IPS DF 6.9 (cell line): ENCODE results near the gene NEMP2.
A peak's percentile ranks its signal among the peaks of the same experiment; 100 is the strongest.

Experiments
- DNase-seq: peaks from one replicate; pipeline ENCODE4 v3.0.0-alpha.2; 2013; ENCODE audit warnings: low read depth, low spot score
- H3K27ac ChIP-seq: one replicate; pipeline ENCODE4 v1.5.1; 2013; ENCODE audit warnings: low read length, control low read depth
- H3K27me3 ChIP-seq: 2 replicates; pipeline ENCODE4 v1.6.1; 2013; ENCODE audit warnings: mild to moderate bottlenecking, low read length; ENCODE audit not compliant: control insufficient read depth, insufficient read depth
- H3K36me3 ChIP-seq: 2 replicates; pipeline ENCODE4 v1.6.1; 2013; ENCODE audit warnings: low read length; ENCODE audit not compliant: control insufficient read depth, insufficient read depth
- H3K4me1 ChIP-seq: 2 replicates; pipeline ENCODE4 v1.6.1; 2013; ENCODE audit warnings: low read length; ENCODE audit not compliant: control insufficient read depth, insufficient read depth
- H3K4me3 ChIP-seq: 2 replicates; pipeline ENCODE4 v1.5.1; 2013; ENCODE audit warnings: mild to moderate bottlenecking, low read length
- H3K9me3 ChIP-seq: 2 replicates; pipeline ENCODE4 v1.6.1; 2013; ENCODE audit warnings: low read length, inconsistent platforms; ENCODE audit not compliant: control insufficient read depth, insufficient read depth
- WGBS: extraction: QIAGEN DNeasy Blood & Tissue Kit; methylation state at CpG from one replicate; pipeline ENCODE4 v1.1.7; 2013; ENCODE audit warnings: mixed read lengths, missing lambda C conversion rate; ENCODE audit not compliant: insufficient read length, insufficient coverage; 5-methylcytosine and 5-hydroxymethylcytosine counted together

NEMP2 gene

GRCh38 chr2:190534310-190535120 lies at the start of gene NEMP2:
TSS of gene NEMP2 (minus strand) at chr2:190534722. CDS start at chr2:190534655, 67 bp downstream.
- H3K36me3 ChIP-seq: no peaks in the 10 kb centered on the region
- peak; percentile 52 for DNase-seq
- H3K9me3 ChIP-seq: no peaks in the 10 kb centered on the region
- no peaks in the 10 kb centered on the region for H3K27me3 ChIP-seq
- 0 out of 2 replicates have a peak, but pooled peaks cover 1% of the 10 kb centered on the region for H3K4me1 ChIP-seq
- WGBS: no CpG with 5 or more reads among the region's 92 CpGs
- peak within 1 kb of the TSS; percentile 45; the same call in 1 of the 2 replicates for H3K4me3 ChIP-seq
- H3K27ac ChIP-seq: no peak within 1 kb of the TSS

GRCh38 chr2:190583507-190584337 lies 49.2 kb upstream of the NEMP2 start:
- Histone ChIP-seq H3K27me3 (no peaks in the 10 kb centered on the region), H3K27ac (no peak overlapping the region), H3K4me1 (no peaks in the 10 kb centered on the region), H3K9me3 (no peaks in the 10 kb centered on the region), H3K36me3 (no peaks in the 10 kb centered on the region), H3K4me3 (no peak overlapping the region)
- no peak for DNase-seq
- no CpG with 5 or more reads among the region's 4 CpGs for WGBS

GRCh38 chr2:190582736-190583506 lies 48.4 kb upstream of the NEMP2 start:
- H3K27me3 ChIP-seq: no peaks in the 10 kb centered on the region
- no peaks in the 10 kb centered on the region for H3K36me3 ChIP-seq
- WGBS: no CpG with 5 or more reads among the region's 6 CpGs
- no peak for DNase-seq
- no peaks in the 10 kb centered on the region for H3K9me3 ChIP-seq
- no peaks in the 10 kb centered on the region for H3K4me1 ChIP-seq
- H3K27ac ChIP-seq: no peak overlapping the region
- H3K4me3 ChIP-seq: no peak overlapping the region

GRCh38 chr2:190582019-190582418 lies 47.5 kb upstream of the NEMP2 start:
- WGBS: no CpG with 5 or more reads among the region's 3 CpGs
- Histone ChIP-seq H3K9me3 (no peaks in the 10 kb centered on the region), H3K27me3 (no peaks in the 10 kb centered on the region), H3K4me3 (no peak overlapping the region), H3K36me3 (no peaks in the 10 kb centered on the region), H3K4me1 (no peaks in the 10 kb centered on the region), H3K27ac (no peak overlapping the region)
- no peak for DNase-seq

GRCh38 chr2:190579915-190580846 lies 45.7 kb upstream of the NEMP2 start:
- H3K27ac ChIP-seq: no peak overlapping the region
- H3K4me1 ChIP-seq: no peaks in the 10 kb centered on the region
- DNase-seq: no peak
- no peaks in the 10 kb centered on the region for H3K9me3 ChIP-seq
- no peaks in the 10 kb centered on the region for H3K36me3 ChIP-seq
- no peak overlapping the region for H3K4me3 ChIP-seq
- H3K27me3 ChIP-seq: no peaks in the 10 kb centered on the region
- no CpG with 5 or more reads among the region's 7 CpGs for WGBS

GRCh38 chr2:190579058-190579410 lies 44.5 kb upstream of the NEMP2 start:
- no peaks in the 10 kb centered on the region for H3K4me1 ChIP-seq
- WGBS: no CpG with 5 or more reads among the region's 2 CpGs

GRCh38 chr2:190578158-190579057 lies 43.9 kb upstream of the NEMP2 start:
- Histone ChIP-seq H3K27me3 (no peaks in the 10 kb centered on the region), H3K27ac (no peak overlapping the region), H3K4me1 (no peaks in the 10 kb centered on the region), H3K4me3 (no peak overlapping the region), H3K36me3 (no peaks in the 10 kb centered on the region), H3K9me3 (no peaks in the 10 kb centered on the region)
- WGBS: 100% methylated on average over 3 of the region's 6 CpGs
- no peak for DNase-seq

More at GRCh38 chr2:190579058-190579410, 44.5 kb upstream of the NEMP2 start:
- no peak overlapping the region for H3K4me3 ChIP-seq
- H3K27me3 ChIP-seq: no peaks in the 10 kb centered on the region
- H3K27ac ChIP-seq: no peak overlapping the region
- no peaks in the 10 kb centered on the region for H3K36me3 ChIP-seq
- no peak for DNase-seq
- no peaks in the 10 kb centered on the region for H3K9me3 ChIP-seq

GRCh38 chr2:190576573-190576972 lies 42.1 kb upstream of the NEMP2 start:
- no peak overlapping the region for H3K27ac ChIP-seq
- no peaks in the 10 kb centered on the region for H3K9me3 ChIP-seq
- H3K27me3 ChIP-seq: no peaks in the 10 kb centered on the region
- no peak for DNase-seq
- WGBS: no CpG with 5 or more reads among the region's 6 CpGs
- H3K4me1 ChIP-seq: no peaks in the 10 kb centered on the region
- H3K36me3 ChIP-seq: no peaks in the 10 kb centered on the region
- no peak overlapping the region for H3K4me3 ChIP-seq

GRCh38 chr2:190575263-190575662 lies 40.7 kb upstream of the NEMP2 start:
- DNase-seq: no peak
- Histone ChIP-seq H3K4me3 (no peak overlapping the region), H3K9me3 (no peaks in the 10 kb centered on the region), H3K27ac (no peak overlapping the region), H3K27me3 (no peaks in the 10 kb centered on the region), H3K36me3 (no peaks in the 10 kb centered on the region), H3K4me1 (no peaks in the 10 kb centered on the region)
- no CpG with 5 or more reads among the region's 1 CpG for WGBS
